ENCODE results near the gene TM9SF1. TPM values are rescaled to one million over a fixed set of nuclear protein-coding genes. Genes with fewer than 3 reads are reported as not detected.

The TM9SF1 gene
- total and polyA plus RNA-seq, 9 of the 15 experiments (the other 6 are each of a cell fraction or from before 2014, with no cell fraction given) = 5.3 to 20.3 (median 11.8) TPM

- TF ChIP-seq PRMT5 (CRISPR knock-in tag; IDR thresholded peaks at IDR 0.05) (no peak), TCF7L2 (IDR thresholded peaks at IDR 0.05; ENCODE audit: low read depth, low read length) (no peak), ZBTB9 (CRISPR knock-in tag; IDR thresholded peaks at IDR 0.05) (0 out of 2 replicates have a peak, but pooled peaks have one; percentile 36), HIVEP1 (CRISPR knock-in tag; IDR thresholded peaks at IDR 0.05) (no peak), SETDB1 (IDR thresholded peaks at IDR 0.05; ENCODE audit: low read length) (no peak), ZZZ3 (IDR thresholded peaks at IDR 0.05) (no peak), ZNF384 (IDR thresholded peaks at IDR 0.05; ENCODE audit: low read depth, low read length) (no peak), GTF2B (IDR thresholded peaks at IDR 0.05; ENCODE audit: extremely low read depth, insufficient read length) (no peak), ZNF431 (CRISPR knock-in tag; IDR thresholded peaks at IDR 0.05) (no peak), TSC22D4 (tag; IDR thresholded peaks at IDR 0.05) (no peak), EP300 (IDR thresholded peaks at IDR 0.05; ENCODE audit: low read length) (no peak), MTA3 (IDR thresholded peaks at IDR 0.05; ENCODE audit: borderline replicate concordance) (no peak; the same call in 1 of the 2 replicates), MLX (CRISPR knock-in tag; conservative IDR thresholded peaks at IDR 0.05) (no peak), MAX (CRISPR knock-in tag; IDR thresholded peaks at IDR 0.05) (peak; percentile 69), FOXJ2 (tag; IDR thresholded peaks at IDR 0.05) (peak; percentile 47; the same call in 1 of the 2 replicates), ZNF785 (CRISPR knock-in tag; IDR thresholded peaks at IDR 0.05) (no peak), ZNF764 (CRISPR knock-in tag; IDR thresholded peaks at IDR 0.05; ENCODE audit: low read depth) (no peak), ZFP30 (CRISPR knock-in tag; IDR thresholded peaks at IDR 0.05; ENCODE audit: borderline replicate concordance) (no peak), CC2D1A (IDR thresholded peaks at IDR 0.05) (peak; percentile 100), CTCF (IDR thresholded peaks at IDR 0.05 in 2 of 3, conservative IDR thresholded peaks at IDR 0.05 in 1 of 3; ENCODE audit: insufficient read depth in 2 of 3, low read depth in 1 of 3, low read length in 3 of 3) (peak in 2 of 3 experiments; percentile 32 to 35; a peak in 2 of 6 replicates), TARDBP (IDR thresholded peaks at IDR 0.05) (no peak), RBM14 (IDR thresholded peaks at IDR 0.05; ENCODE audit: borderline replicate concordance, insufficient read depth, low read depth, low read length) (no peak), SNRNP70 (optimal IDR thresholded peaks at IDR 0.05; ENCODE audit: low read depth, low read length) (no peak), CBX5 (IDR thresholded peaks at IDR 0.05; ENCODE audit: borderline replicate concordance, low read depth) (no peak), PHF21A (IDR thresholded peaks at IDR 0.05; ENCODE audit: borderline replicate concordance, low read depth) (peak; percentile 97)
Measured at GRCh38 chr14:24141097-24141880, 54.0 kb downstream of the TM9SF1 start, which contains the start of gene EMC9 (continued).
